K562 (cell line): ENCODE results near the gene EXO5. TPM values are rescaled to one million over a fixed set of nuclear protein-coding genes. Genes with fewer than 3 reads are reported as not detected.

ENCODE experiments used
- BRF1 ChIP-seq: IDR thresholded peaks from 3 replicates; pipeline ENCODE4 v1.6.1; 2011; ENCODE audit warnings: borderline replicate concordance, mild to moderate bottlenecking; ENCODE audit not compliant: insufficient read length; ENCODE audit errors: extremely low read depth
- DPF2 ChIP-seq: fragments of 450-650 bp; IDR thresholded peaks from 2 replicates; pipeline ENCODE4 v1.6.1; 2016
- FOXJ3 ChIP-seq: sonication (generic); formaldehyde crosslinking; IDR thresholded peaks from 2 replicates; pipeline ENCODE4 v1.4.0; 2020; ENCODE audit warnings: mild to moderate bottlenecking, missing genetic modification reagents
- MYBL2 ChIP-seq, 2 experiments: fragments of 450-650 bp in 1 of 2; sonication (generic) in 1 of 2; formaldehyde crosslinking in 1 of 2; IDR thresholded peaks; 2 replicates each; pipeline versions ENCODE4 v1.6.1 to v1.8.1; 2017 to 2022; ENCODE audit warnings: borderline replicate concordance in 1 of 2, inconsistent platforms in 1 of 2, low read depth in 1 of 2, mild to moderate bottlenecking in 1 of 2, missing genetic modification reagents in 1 of 2, moderate library complexity in 1 of 2
- PRPF4 ChIP-seq: fragments of 200-400 bp; formaldehyde crosslinking; IDR thresholded peaks from one replicate; pipeline ENCODE4 v1.6.1; 2017; ENCODE audit warnings: low read length, low read depth, mild to moderate bottlenecking; ENCODE audit not compliant: insufficient read depth, poor library complexity, severe bottlenecking
- PURB ChIP-seq: sonication (generic); formaldehyde crosslinking; IDR thresholded peaks from 2 replicates; pipeline ENCODE4 v1.9.0; 2021; ENCODE audit warnings: low read depth, mild to moderate bottlenecking, missing genetic modification reagents
- SAP30 ChIP-seq: fragments of 200-600 bp; sonication (generic); IDR thresholded peaks from 2 replicates; pipeline ENCODE4 v1.6.1; 2012; ENCODE audit warnings: borderline replicate concordance, low read depth, mild to moderate bottlenecking, moderate library complexity, low read length, control low read depth, inconsistent platforms; ENCODE audit not compliant: insufficient read depth, poor library complexity, severe bottlenecking
- SETDB1 ChIP-seq: IDR thresholded peaks from one replicate; pipeline ENCODE4 v1.6.1; 2012; ENCODE audit warnings: low read length, control low read depth, inconsistent platforms
- SRSF9 ChIP-seq: fragments of 200-400 bp; formaldehyde crosslinking; IDR thresholded peaks from 2 replicates; pipeline ENCODE4 v1.6.1; 2017; ENCODE audit warnings: low read depth, low read length, borderline replicate concordance
- ZBTB1 ChIP-seq: sonication (generic); formaldehyde crosslinking; IDR thresholded peaks from 2 replicates; pipeline ENCODE4 v1.8.1; 2023; ENCODE audit warnings: missing genetic modification reagents, low read depth, mild to moderate bottlenecking, borderline replicate concordance
- polyA plus RNA-seq, 8 experiments: library from polyadenylated mRNA; depleted of rRNA in 4 of 8; stranded (reverse) in 5 of 8; unstranded in 3 of 8; fragments of >200 nt; fragmentation: Nextera tagmentation in 2 of 8; fragmentation: Illumina TruSeq in 1 of 8; extraction: Ambion mirVana in 2 of 8; extraction: Trizol in 1 of 8; gene quantifications; 2 replicates each; pipeline versions ENCODE4 v1.2.1 to v1.2.3, GENCODE V29; 2011 to 2014; ENCODE audit warnings: inconsistent platforms in 1 of 8, missing spikeins in 1 of 8
- total RNA-seq, 7 experiments: library from RNA; depleted of rRNA in 6 of 7; stranded (reverse); fragments of >200 nt in 6 of 7; fragmentation: Illumina TruSeq in 2 of 7; extraction: Trizol in 2 of 7; gene quantifications; 2 replicates each; pipeline versions ENCODE4 v1.2.1 to v1.2.3, GENCODE V29; 2011 to 2021; ENCODE audit warnings: low replicate concordance in 1 of 7
- TF ChIP-seq, protein P1 (sequence below): sonication (generic); formaldehyde crosslinking; IDR thresholded peaks from 2 replicates; pipeline ENCODE4 v1.8.0; 2022; ENCODE audit warnings: missing genetic modification reagents, mild to moderate bottlenecking, borderline replicate concordance
- TF ChIP-seq, protein P2 (sequence below): fragments of 250-450 bp; sonication (Bioruptor Pico); IDR thresholded peaks from 2 replicates; pipeline ENCODE4 v1.4.0; 2020; ENCODE audit warnings: borderline replicate concordance
- TF ChIP-seq, protein P3 (sequence below): sonication (generic); formaldehyde crosslinking; IDR thresholded peaks from 2 replicates; pipeline ENCODE4 v1.8.0; 2023; ENCODE audit warnings: missing genetic modification reagents, mild to moderate bottlenecking, borderline replicate concordance

Gene EXO5
- total and polyA plus RNA-seq, 9 of the 15 experiments (the other 6 are each of a cell fraction or from before 2014, with no cell fraction given): 1.1 to 4.3 (median 2.8) TPM

DNA sequence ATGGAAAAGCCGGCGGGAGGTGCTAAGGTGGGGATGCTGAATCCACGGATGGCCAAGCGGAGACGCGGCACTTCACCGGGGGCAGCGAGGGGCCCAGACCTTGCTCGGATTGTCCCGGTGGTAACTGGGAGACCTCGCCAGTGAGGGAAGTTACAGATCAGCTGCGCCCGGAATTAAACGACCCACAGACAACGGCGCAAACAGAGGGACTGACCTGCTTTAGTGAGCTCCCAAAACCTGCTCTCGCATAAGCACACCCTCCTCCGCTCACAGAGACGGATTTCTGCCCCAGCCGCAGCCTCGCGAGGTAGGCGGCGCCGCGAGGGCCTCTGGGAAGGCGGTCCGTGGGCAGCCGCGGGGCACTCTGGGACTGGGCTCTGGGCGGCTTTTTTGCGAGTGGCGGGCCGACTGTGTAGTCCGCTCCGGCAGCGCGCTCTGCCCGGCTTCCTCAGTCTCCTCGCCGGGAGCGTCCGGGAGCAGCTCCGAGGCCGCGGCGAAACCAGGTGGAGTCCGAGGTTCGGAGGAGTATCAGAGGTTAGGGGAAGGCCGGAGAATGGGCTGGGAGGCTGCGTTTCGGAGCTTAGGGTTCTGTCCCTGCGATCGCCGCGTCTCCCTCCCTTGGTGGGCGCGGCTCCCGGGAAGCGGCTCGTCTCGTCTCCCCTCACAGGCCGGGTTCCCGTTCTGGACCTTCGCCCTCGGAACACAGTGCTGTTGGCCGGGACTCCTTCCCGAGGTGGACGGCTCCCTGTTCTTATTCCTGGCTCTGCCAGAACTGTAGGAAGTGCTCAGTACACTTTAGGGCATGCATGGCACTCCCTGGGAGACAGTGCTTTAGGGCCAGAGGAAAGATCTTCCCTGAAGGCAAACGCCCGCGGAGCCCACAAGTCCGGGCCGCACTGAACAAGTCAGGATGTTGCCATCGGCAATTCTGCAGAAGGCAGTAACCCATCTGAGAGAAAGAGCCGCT lies at the start of gene EXO5 (continued):
- TF ChIP-seq, protein P1, sequence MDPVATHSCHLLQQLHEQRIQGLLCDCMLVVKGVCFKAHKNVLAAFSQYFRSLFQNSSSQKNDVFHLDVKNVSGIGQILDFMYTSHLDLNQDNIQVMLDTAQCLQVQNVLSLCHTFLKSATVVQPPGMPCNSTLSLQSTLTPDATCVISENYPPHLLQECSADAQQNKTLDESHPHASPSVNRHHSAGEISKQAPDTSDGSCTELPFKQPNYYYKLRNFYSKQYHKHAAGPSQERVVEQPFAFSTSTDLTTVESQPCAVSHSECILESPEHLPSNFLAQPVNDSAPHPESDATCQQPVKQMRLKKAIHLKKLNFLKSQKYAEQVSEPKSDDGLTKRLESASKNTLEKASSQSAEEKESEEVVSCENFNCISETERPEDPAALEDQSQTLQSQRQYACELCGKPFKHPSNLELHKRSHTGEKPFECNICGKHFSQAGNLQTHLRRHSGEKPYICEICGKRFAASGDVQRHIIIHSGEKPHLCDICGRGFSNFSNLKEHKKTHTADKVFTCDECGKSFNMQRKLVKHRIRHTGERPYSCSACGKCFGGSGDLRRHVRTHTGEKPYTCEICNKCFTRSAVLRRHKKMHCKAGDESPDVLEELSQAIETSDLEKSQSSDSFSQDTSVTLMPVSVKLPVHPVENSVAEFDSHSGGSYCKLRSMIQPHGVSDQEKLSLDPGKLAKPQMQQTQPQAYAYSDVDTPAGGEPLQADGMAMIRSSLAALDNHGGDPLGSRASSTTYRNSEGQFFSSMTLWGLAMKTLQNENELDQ (CRISPR knock-in tag): no peak
- TF ChIP-seq FOXJ3 (CRISPR knock-in tag) (no peak), MYBL2 (IDR thresholded peaks at IDR 0.05; ENCODE audit: low read depth) (no peak), MYBL2 (CRISPR knock-in tag; IDR thresholded peaks at IDR 0.05; ENCODE audit: borderline replicate concordance) (no peak), SRSF9 (no peak), SETDB1 (no peak), PRPF4 (no peak), ZBTB1 (no peak), DPF2 (no peak), BRF1 (no peak), SAP30 (no peak), PURB (CRISPR knock-in tag) (no peak)
- TF ChIP-seq, protein P2, sequence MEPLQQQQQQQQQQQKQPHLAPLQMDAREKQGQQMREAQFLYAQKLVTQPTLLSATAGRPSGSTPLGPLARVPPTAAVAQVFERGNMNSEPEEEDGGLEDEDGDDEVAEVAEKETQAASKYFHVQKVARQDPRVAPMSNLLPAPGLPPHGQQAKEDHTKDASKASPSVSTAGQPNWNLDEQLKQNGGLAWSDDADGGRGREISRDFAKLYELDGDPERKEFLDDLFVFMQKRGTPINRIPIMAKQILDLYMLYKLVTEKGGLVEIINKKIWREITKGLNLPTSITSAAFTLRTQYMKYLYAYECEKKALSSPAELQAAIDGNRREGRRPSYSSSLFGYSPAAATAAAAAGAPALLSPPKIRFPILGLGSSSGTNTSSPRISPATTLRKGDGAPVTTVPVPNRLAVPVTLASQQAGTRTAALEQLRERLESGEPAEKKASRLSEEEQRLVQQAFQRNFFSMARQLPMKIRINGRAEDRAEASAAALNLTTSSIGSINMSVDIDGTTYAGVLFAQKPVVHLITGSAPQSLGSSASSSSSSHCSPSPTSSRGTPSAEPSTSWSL: no peak
- TF ChIP-seq, protein P3, sequence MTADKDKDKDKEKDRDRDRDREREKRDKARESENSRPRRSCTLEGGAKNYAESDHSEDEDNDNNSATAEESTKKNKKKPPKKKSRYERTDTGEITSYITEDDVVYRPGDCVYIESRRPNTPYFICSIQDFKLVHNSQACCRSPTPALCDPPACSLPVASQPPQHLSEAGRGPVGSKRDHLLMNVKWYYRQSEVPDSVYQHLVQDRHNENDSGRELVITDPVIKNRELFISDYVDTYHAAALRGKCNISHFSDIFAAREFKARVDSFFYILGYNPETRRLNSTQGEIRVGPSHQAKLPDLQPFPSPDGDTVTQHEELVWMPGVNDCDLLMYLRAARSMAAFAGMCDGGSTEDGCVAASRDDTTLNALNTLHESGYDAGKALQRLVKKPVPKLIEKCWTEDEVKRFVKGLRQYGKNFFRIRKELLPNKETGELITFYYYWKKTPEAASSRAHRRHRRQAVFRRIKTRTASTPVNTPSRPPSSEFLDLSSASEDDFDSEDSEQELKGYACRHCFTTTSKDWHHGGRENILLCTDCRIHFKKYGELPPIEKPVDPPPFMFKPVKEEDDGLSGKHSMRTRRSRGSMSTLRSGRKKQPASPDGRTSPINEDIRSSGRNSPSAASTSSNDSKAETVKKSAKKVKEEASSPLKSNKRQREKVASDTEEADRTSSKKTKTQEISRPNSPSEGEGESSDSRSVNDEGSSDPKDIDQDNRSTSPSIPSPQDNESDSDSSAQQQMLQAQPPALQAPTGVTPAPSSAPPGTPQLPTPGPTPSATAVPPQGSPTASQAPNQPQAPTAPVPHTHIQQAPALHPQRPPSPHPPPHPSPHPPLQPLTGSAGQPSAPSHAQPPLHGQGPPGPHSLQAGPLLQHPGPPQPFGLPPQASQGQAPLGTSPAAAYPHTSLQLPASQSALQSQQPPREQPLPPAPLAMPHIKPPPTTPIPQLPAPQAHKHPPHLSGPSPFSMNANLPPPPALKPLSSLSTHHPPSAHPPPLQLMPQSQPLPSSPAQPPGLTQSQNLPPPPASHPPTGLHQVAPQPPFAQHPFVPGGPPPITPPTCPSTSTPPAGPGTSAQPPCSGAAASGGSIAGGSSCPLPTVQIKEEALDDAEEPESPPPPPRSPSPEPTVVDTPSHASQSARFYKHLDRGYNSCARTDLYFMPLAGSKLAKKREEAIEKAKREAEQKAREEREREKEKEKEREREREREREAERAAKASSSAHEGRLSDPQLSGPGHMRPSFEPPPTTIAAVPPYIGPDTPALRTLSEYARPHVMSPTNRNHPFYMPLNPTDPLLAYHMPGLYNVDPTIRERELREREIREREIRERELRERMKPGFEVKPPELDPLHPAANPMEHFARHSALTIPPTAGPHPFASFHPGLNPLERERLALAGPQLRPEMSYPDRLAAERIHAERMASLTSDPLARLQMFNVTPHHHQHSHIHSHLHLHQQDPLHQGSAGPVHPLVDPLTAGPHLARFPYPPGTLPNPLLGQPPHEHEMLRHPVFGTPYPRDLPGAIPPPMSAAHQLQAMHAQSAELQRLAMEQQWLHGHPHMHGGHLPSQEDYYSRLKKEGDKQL (CRISPR knock-in tag): no peak
